DND-41 (cell line): ENCODE measurements around the gene CHPF.
A peak's percentile ranks its signal among the peaks of the same experiment; 100 is the strongest.

Experiments used
- ATAC-seq: fragments of 200-7000 bp; cut with Tn5 transposase; 3 replicates; pipeline ENCODE4 v1.9.1; 2021; ENCODE audit warnings: low read depth; ENCODE audit not compliant: insufficient read depth
- DNase-seq: peaks from one replicate; pipeline ENCODE4 v3.0.0-alpha.2; 2020
- H2AFZ ChIP-seq: 2 replicates; pipeline ENCODE4 v1.6.0; 2012; ENCODE audit warnings: low read depth, low read length
- H3K27ac ChIP-seq: 2 replicates; pipeline ENCODE4 v1.5.1; 2012; ENCODE audit warnings: low read length, inconsistent platforms
- H3K27me3 ChIP-seq: fragments of 200-600 bp; sonication (generic); 2 replicates; pipeline ENCODE4 v1.6.0; 2012; ENCODE audit warnings: low read length, mild to moderate bottlenecking, inconsistent platforms; ENCODE audit not compliant: insufficient read depth, poor library complexity
- H3K36me3 ChIP-seq: 2 replicates; pipeline ENCODE4 v1.5.1; 2012; ENCODE audit warnings: low read length, inconsistent platforms; ENCODE audit not compliant: insufficient read depth
- H3K4me1 ChIP-seq: 2 replicates; pipeline ENCODE4 v1.5.1; 2012; ENCODE audit warnings: mild to moderate bottlenecking, low read length; ENCODE audit not compliant: insufficient read depth
- H3K4me2 ChIP-seq: 2 replicates; pipeline ENCODE4 v1.6.0; 2012; ENCODE audit warnings: mild to moderate bottlenecking, moderate library complexity, low read length, inconsistent platforms; ENCODE audit not compliant: insufficient read depth
- H3K4me3 ChIP-seq, 2 experiments: fragments of 200-600 bp in 1 of 2; shearing (Covaris generic) in 1 of 2; 2 replicates each; pipeline ENCODE4 v1.5.1; 2012 to 2016; ENCODE audit warnings: inconsistent platforms in 2 of 2, low read length in 2 of 2, mild to moderate bottlenecking in 2 of 2, low read depth in 1 of 2, moderate library complexity in 1 of 2
- H3K79me2 ChIP-seq: 2 replicates; pipeline ENCODE4 v1.6.0; 2012; ENCODE audit warnings: low read length, inconsistent platforms; ENCODE audit not compliant: insufficient read depth
- H3K9ac ChIP-seq: 2 replicates; pipeline ENCODE4 v1.6.0; 2012; ENCODE audit warnings: low read depth, mild to moderate bottlenecking, inconsistent platforms, low read length, moderate library complexity
- H3K9me3 ChIP-seq: 2 replicates; pipeline ENCODE4 v1.5.1; 2012; ENCODE audit warnings: low read length, moderate library complexity, mild to moderate bottlenecking, inconsistent platforms; ENCODE audit not compliant: insufficient read depth, severe bottlenecking
- H4K20me1 ChIP-seq: 2 replicates; pipeline ENCODE4 v1.6.0; 2012; ENCODE audit warnings: low read length; ENCODE audit not compliant: insufficient read depth
- EZH2 ChIP-seq: IDR thresholded peaks from 3 replicates; pipeline ENCODE4 v1.6.1; 2012; ENCODE audit warnings: borderline replicate concordance, low read depth, mild to moderate bottlenecking, moderate library complexity, low read length, inconsistent platforms; ENCODE audit not compliant: severe bottlenecking
- TF ChIP-seq, protein P1 (sequence below): IDR thresholded peaks from 2 replicates; pipeline ENCODE4 v1.5.1; 2012; ENCODE audit warnings: borderline replicate concordance, low read length, moderate library complexity, mild to moderate bottlenecking; ENCODE audit not compliant: poor library complexity, severe bottlenecking; ENCODE audit errors: extremely low read depth

CHPF gene

DNA sequence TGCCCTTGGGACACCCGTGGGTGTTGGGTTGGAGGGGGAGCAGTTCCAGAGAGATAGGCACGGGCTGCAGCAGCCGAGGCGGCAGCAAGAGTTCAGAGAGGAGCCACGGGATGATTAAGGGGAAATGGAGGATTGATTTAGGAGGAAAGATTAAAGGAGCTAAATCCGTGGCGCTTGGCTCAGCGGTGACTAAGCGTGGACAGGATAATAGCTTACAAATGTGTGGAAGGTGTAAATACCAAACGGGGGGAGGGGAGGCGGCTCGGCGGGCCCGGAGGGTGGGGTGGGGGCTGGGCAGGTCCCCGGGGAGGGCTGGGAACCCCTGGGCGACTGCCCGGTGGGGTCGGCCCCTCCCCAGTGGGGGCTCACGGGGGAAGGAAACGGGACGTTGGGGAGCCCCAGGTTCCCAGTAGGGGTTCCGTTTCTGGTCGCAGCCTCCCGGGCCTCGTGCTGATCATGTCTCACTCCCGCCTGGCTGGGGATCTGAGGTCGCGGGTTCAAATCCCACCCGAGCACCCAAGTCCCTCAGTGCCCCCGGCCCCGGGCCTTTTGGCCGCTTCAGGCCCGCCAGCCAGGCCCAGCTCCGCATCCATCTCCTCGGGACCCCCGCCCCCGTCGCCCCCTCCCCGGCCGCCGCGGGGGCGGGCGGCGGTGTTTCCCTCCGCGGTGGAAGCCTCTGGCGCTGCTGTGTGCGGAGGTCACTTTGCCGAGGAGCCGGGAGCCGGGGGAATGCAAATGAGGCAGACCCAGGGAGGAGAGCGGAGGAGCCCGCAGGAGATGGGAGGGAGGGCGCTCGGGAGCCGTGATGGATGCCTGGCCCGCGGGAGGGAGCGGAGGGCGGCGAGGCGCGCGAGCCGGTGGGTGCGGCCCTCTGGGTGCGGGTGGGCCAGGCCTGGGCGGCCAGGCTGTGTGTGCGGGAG is 21.2 kb downstream of the CHPF start:
- H2AFZ ChIP-seq, result no peak overlapping the region
- peaks cover 45% of the 10 kb centered on the region for H3K27me3 ChIP-seq
- H3K27ac ChIP-seq, result no peak overlapping the region
- H4K20me1 ChIP-seq, result peaks cover 9% of the 10 kb centered on the region
- peaks cover 8% of the 10 kb centered on the region for H3K4me1 ChIP-seq
- ATAC-seq (no peak), DNase-seq (no peak)
- TF ChIP-seq, protein P1, sequence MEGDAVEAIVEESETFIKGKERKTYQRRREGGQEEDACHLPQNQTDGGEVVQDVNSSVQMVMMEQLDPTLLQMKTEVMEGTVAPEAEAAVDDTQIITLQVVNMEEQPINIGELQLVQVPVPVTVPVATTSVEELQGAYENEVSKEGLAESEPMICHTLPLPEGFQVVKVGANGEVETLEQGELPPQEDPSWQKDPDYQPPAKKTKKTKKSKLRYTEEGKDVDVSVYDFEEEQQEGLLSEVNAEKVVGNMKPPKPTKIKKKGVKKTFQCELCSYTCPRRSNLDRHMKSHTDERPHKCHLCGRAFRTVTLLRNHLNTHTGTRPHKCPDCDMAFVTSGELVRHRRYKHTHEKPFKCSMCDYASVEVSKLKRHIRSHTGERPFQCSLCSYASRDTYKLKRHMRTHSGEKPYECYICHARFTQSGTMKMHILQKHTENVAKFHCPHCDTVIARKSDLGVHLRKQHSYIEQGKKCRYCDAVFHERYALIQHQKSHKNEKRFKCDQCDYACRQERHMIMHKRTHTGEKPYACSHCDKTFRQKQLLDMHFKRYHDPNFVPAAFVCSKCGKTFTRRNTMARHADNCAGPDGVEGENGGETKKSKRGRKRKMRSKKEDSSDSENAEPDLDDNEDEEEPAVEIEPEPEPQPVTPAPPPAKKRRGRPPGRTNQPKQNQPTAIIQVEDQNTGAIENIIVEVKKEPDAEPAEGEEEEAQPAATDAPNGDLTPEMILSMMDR, result no peak
- no peak for TF ChIP-seq EZH2
- H3K4me3 ChIP-seq, result no peak overlapping the region
- H3K9me3 ChIP-seq, result no peaks in the 10 kb centered on the region
- no peaks in the 10 kb centered on the region for H3K79me2 ChIP-seq
- no peaks in the 10 kb centered on the region for H3K36me3 ChIP-seq
- no peak overlapping the region for H3K4me2 ChIP-seq
- no peak overlapping the region for H3K9ac ChIP-seq

DNA sequence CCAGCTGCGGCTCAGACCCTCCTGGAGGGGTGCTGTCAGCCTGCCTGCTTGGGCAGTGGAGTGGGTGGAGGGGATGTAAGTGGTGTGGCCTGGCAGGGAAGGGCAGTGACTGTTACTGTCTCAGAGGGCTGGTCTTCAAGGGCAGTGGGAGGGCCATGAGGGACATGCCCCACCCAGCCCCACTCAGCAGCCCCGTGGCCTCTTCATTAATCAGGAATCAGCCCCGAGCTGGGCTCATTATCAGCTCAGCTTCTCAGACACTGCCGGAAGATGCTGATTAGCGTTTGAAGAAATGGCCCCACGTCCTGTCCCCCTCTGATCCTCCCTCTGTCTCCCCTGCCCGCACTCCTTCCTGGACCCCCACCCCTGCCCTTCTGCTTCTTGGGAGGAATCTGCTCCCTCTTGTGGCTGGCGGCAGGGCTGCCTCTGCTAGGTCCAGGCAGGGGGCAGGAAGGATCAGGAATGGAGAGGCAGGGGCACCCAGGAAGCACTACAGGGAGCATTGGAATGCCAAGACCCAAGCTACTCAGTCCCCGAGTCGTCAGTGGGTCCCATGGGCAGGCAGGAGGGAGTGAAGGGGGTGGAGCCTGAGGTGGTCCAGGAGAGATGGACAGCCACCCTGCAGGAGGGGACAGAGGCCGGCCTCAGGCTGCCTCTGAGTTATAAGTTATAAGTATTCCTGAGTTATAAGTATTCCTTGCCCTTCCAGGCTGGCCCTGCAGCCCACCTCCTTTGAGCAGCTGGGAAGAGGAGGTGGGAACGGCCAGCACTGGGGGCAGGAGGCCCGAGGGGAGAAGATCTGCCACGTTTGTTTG is 22.3 kb downstream of the CHPF start:
- no peak overlapping the region for H3K4me3 ChIP-seq
- H4K20me1 ChIP-seq, result no peaks in the 10 kb centered on the region
- H3K9ac ChIP-seq, result no peak overlapping the region
- H3K4me1 ChIP-seq, result peaks cover 8% of the 10 kb centered on the region
- ATAC-seq, result peak; percentile 86
- no peak for TF ChIP-seq EZH2
- TF ChIP-seq, protein P1, result peak; percentile 74
- no peaks in the 10 kb centered on the region for H3K36me3 ChIP-seq
- DNase-seq, result peak; percentile 55
- peaks cover 39% of the 10 kb centered on the region for H3K27me3 ChIP-seq
- no peaks in the 10 kb centered on the region for H3K9me3 ChIP-seq
- H3K27ac ChIP-seq, result no peak overlapping the region
- H2AFZ ChIP-seq, result peak overlapping the region; percentile 31
- H3K79me2 ChIP-seq, result no peaks in the 10 kb centered on the region
- peak overlapping the region; percentile 53 for H3K4me2 ChIP-seq

DNA sequence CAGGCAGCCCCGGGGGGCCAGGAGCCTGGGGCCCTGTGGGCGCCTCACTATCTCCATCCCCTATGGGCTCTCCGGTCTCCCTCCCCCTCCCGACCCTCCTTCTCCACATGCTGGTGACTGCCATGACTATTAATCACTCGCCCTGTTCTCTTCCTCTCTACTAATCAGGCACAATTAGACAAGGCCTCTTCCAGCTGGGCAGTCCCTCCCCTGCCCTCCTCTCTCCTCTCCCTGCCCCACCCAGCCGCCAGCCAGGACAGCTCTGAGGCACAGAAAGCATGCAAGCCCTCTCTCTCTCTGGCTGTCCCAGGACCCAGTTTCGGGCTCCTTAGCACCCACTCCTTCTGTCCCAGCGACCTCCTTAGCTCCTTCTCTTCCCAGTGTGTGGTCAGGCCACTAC is 23.5 kb downstream of the CHPF start:
- H3K4me3 ChIP-seq, result no peak overlapping the region
- no peak overlapping the region for H3K4me2 ChIP-seq
- H3K79me2 ChIP-seq, result no peaks in the 10 kb centered on the region
- H4K20me1 ChIP-seq, result no peaks in the 10 kb centered on the region; the same call in 1 of the 2 replicates
- H3K4me1 ChIP-seq, result peaks cover 8% of the 10 kb centered on the region
- no peak overlapping the region for H2AFZ ChIP-seq
- no peak overlapping the region for H3K27ac ChIP-seq
- DNase-seq, result no peak
- TF ChIP-seq, protein P1, result no peak
- TF ChIP-seq EZH2, result no peak
- H3K9me3 ChIP-seq, result no peaks in the 10 kb centered on the region
- no peaks in the 10 kb centered on the region for H3K36me3 ChIP-seq
- H3K9ac ChIP-seq, result no peak overlapping the region
- no peak for ATAC-seq
- peaks cover 31% of the 10 kb centered on the region for H3K27me3 ChIP-seq
